Endothelial cell of umbilical vein (primary cell): ENCODE measurements around the gene ARPC2. TPM values are rescaled to one million over a fixed set of nuclear protein-coding genes. Genes with fewer than 3 reads are reported as not detected.

Source experiments
- BruUV-seq: library from RNA; stranded (reverse); fragments of 400-500 nt; replicated peaks from 2 replicates; lab custom pipeline; 2021; lab: Mats Ljungman, UMichigan
- CTCF ChIA-PET: fragments of 300-600, 350-600 bp; sonication (Branson Sonifier 250); formaldehyde crosslinking; loops from one replicate; lab custom pipeline; 2021; ENCODE audit warnings: antibody characterized with exemption, inconsistent platforms; lab: Charles Lee
- POLR2A ChIA-PET: fragments of 300-600, 350-600 bp; sonication (Branson Sonifier 250); formaldehyde crosslinking; loops from one replicate; lab custom pipeline; 2021; ENCODE audit warnings: antibody characterized with exemption, inconsistent platforms; lab: Charles Lee
- DNase-seq: peaks from one replicate; pipeline ENCODE4 v3.0.0-alpha.2; 2011; ENCODE audit warnings: low read depth, low spot score
- FAIRE-seq: peaks from 2 replicates; lab custom pipeline; 2011; peaks lifted over from hg19 to GRCh38; lab: Jason Lieb, UNC
- H2AFZ ChIP-seq: 2 replicates; pipeline ENCODE4 v1.6.0; 2012; ENCODE audit warnings: low read depth, low read length, control low read depth, inconsistent platforms
- H3K27ac ChIP-seq: 2 replicates; pipeline ENCODE4 v1.5.1; 2011; ENCODE audit warnings: low read depth, mild to moderate bottlenecking, control low read depth, low read length, moderate library complexity; ENCODE audit not compliant: insufficient read depth
- H3K27me3 ChIP-seq, 2 experiments: 2 replicates each; pipeline versions ENCODE4 v1.6.0 to v1.6.1; 2011; ENCODE audit warnings: low read length in 2 of 2, mixed read lengths in 1 of 2; ENCODE audit not compliant: control insufficient read depth in 2 of 2, insufficient read depth in 2 of 2
- H3K36me3 ChIP-seq, 2 experiments: 2 replicates in 1 of 2; 3 replicates in 1 of 2; pipeline ENCODE4 v1.5.1; 2011; ENCODE audit warnings: low read length in 2 of 2, mild to moderate bottlenecking in 1 of 2, moderate library complexity in 1 of 2; ENCODE audit not compliant: control insufficient read depth in 2 of 2, insufficient read depth in 2 of 2; ENCODE audit errors: extremely low read depth in 1 of 2
- H3K4me1 ChIP-seq: 3 replicates; pipeline ENCODE4 v1.5.1; 2011; ENCODE audit warnings: mild to moderate bottlenecking, low read length; ENCODE audit not compliant: control insufficient read depth, insufficient read depth; ENCODE audit errors: extremely low read depth
- H3K4me2 ChIP-seq: 2 replicates; pipeline ENCODE4 v1.6.1; 2011; ENCODE audit warnings: low read length, control low read depth, mixed read lengths; ENCODE audit not compliant: insufficient read depth
- H3K4me3 ChIP-seq, 3 experiments: fragments of 200-600 bp in 1 of 3; sonication (generic), shearing (Covaris generic) in 1 of 3; replicated peaks in 1 of 3; 2 replicates each; pipeline ENCODE4 v1.5.1; 2011 to 2016; ENCODE audit warnings: control low read depth in 3 of 3, low read length in 3 of 3, mild to moderate bottlenecking in 2 of 3, inconsistent platforms in 1 of 3, low read depth in 1 of 3, moderate library complexity in 1 of 3; ENCODE audit not compliant: insufficient read depth in 1 of 3
- H3K79me2 ChIP-seq: 2 replicates; pipeline ENCODE4 v1.6.0; 2012; ENCODE audit warnings: low read length, inconsistent platforms; ENCODE audit not compliant: control insufficient read depth, insufficient read depth
- H3K9ac ChIP-seq: replicated peaks from 2 replicates; pipeline ENCODE3; 2011; ENCODE audit warnings: low read length, control low read depth; ENCODE audit not compliant: insufficient read depth; ENCODE audit errors: extremely low read depth
- H3K9me1 ChIP-seq: replicated peaks from 3 replicates; pipeline ENCODE4 v1.6.0; 2011; ENCODE audit warnings: mild to moderate bottlenecking, low read length; ENCODE audit not compliant: control insufficient read depth, insufficient read depth; ENCODE audit errors: extremely low read depth
- H3K9me3 ChIP-seq: replicated peaks from 2 replicates; pipeline ENCODE4 v1.5.1; 2012; ENCODE audit warnings: low read length, inconsistent platforms; ENCODE audit not compliant: control insufficient read depth, insufficient read depth
- H4K20me1 ChIP-seq: replicated peaks from 2 replicates; pipeline ENCODE3; 2011; ENCODE audit warnings: mild to moderate bottlenecking, low read length; ENCODE audit not compliant: control insufficient read depth, insufficient read depth; ENCODE audit errors: extremely low read depth
- CTCF ChIP-seq, 2 donors: IDR thresholded peaks; 1 replicate in 1 of 2; 2 replicates in 1 of 2; pipeline ENCODE4 v1.5.1; 2011; ENCODE audit warnings: low read length in 2 of 2, mild to moderate bottlenecking in 2 of 2, moderate library complexity in 2 of 2, control low read depth in 1 of 2, inconsistent platforms in 1 of 2, low read depth in 1 of 2; ENCODE audit not compliant: insufficient read depth in 1 of 2; ENCODE audit errors: extremely low read depth in 1 of 2
- EZH2 ChIP-seq: IDR thresholded peaks from 2 replicates; pipeline ENCODE4 v1.6.1; 2012; ENCODE audit warnings: borderline replicate concordance, low read depth, mild to moderate bottlenecking, moderate library complexity, low read length, inconsistent platforms; ENCODE audit not compliant: severe bottlenecking
- FOS ChIP-seq: IDR thresholded peaks from 2 replicates; pipeline ENCODE4 v1.6.1; 2011; ENCODE audit warnings: mild to moderate bottlenecking, low read length, moderate library complexity, borderline replicate concordance; ENCODE audit not compliant: insufficient read depth
- GATA2 ChIP-seq: IDR thresholded peaks from 2 replicates; pipeline ENCODE4 v1.7.0; 2011; ENCODE audit warnings: low read depth, mild to moderate bottlenecking, moderate library complexity, mixed read lengths, low read length; ENCODE audit not compliant: insufficient read length, insufficient read depth
- JUN ChIP-seq: IDR thresholded peaks from 2 replicates; pipeline ENCODE4 v1.6.1; 2011; ENCODE audit warnings: borderline replicate concordance, low read depth; ENCODE audit not compliant: insufficient read length, insufficient read depth
- POLR2A ChIP-seq: IDR thresholded peaks from 2 replicates; pipeline ENCODE4 v1.6.1; 2012; ENCODE audit warnings: low read depth, mild to moderate bottlenecking, control low read depth, low read length
- POLR2AphosphoS5 ChIP-seq: IDR thresholded peaks from 2 replicates; pipeline ENCODE4 v1.6.1; 2012; ENCODE audit warnings: low read depth, mild to moderate bottlenecking, control low read depth, low read length, moderate library complexity; ENCODE audit not compliant: insufficient read depth
- dilution Hi-C: fragments of 300-500 bp; cut with MboI; formaldehyde crosslinking; loops from one replicate; pipeline ENCODE4 v1.15.0; 2019; ENCODE audit warnings: low sequenced_read_pairs; ENCODE audit not compliant: extremely low pct_ligation_motif_present
- intact Hi-C: fragments of 100-400 bp; cut with micrococcal nuclease; formaldehyde crosslinking; loops from one replicate; pipeline ENCODE4 v1.10.0; 2022
- polyA plus RNA-seq, 4 experiments: library from polyadenylated mRNA; depleted of rRNA in 3 of 4; stranded (reverse) in 3 of 4; unstranded in 1 of 4; fragments of >200 nt; gene quantifications; 2 replicates each; pipeline versions ENCODE4 v1.2.1 to v1.2.3, GENCODE V29; 2011 to 2012; ENCODE audit warnings: missing spikeins in 1 of 4
- total RNA-seq: library from RNA; stranded (reverse); gene quantifications from 2 replicates; pipeline ENCODE4 v1.2.3, GENCODE V29; 2021

Gene ARPC2
- total and polyA plus RNA-seq, 2 donors (not counting 3 experiments of a cell fraction or from before 2014, with no cell fraction given): 417 to 455 TPM

GRCh38 chr2:218271865-218272530 lies 55.0 kb downstream of the ARPC2 start:
- no peaks in the 10 kb centered on the region for H3K27me3 ChIP-seq
- dilution Hi-C loops (no loop called here), intact Hi-C loops (loop anchor here (1.0 to 5.0 kb wide), 7 partner anchors 15 to 375 kb away; partner anchors contain the start of genes CATIP and TMBIM1)
- H3K4me3 ChIP-seq: no peak overlapping the region
- no peak overlapping the region for H3K27ac ChIP-seq
- BruUV-seq: no TSS peak
- peaks cover 14 to 41% of the 10 kb centered on the region in 2 experiments for H3K36me3 ChIP-seq
- H4K20me1 ChIP-seq: no peaks in the 10 kb centered on the region
- peaks cover 7% of the 10 kb centered on the region for H3K79me2 ChIP-seq
- ChIA-PET CTCF (interaction anchor here (0.7 to 7.0 kb wide), 12 partner anchors 13 to 575 kb away, joined by 3 to 99 read pairs (median 8); partner anchors contain the start of genes CATIP, CTDSP1 and TMBIM1), POLR2A (interaction anchor here (1.0 to 2.1 kb wide), 4 partner anchors 11 to 24 kb away, joined by 3 to 9 read pairs (median 4); no protein-coding TSS in a partner anchor)
- H3K4me1 ChIP-seq: peaks cover 19% of the 10 kb centered on the region
- H3K9me3 ChIP-seq: no peaks in the 10 kb centered on the region
- H3K9me1 ChIP-seq: no peaks in the 10 kb centered on the region
- H3K9ac ChIP-seq: no peak overlapping the region
- DNase-seq (no peak), FAIRE-seq (no peak)
- H2AFZ ChIP-seq: no peak overlapping the region
- no peak overlapping the region for H3K4me2 ChIP-seq
- TF ChIP-seq FOS (no peak), EZH2 (no peak), GATA2 (no peak), POLR2AphosphoS5 (no peak), POLR2A (no peak)

- H3K9ac ChIP-seq: no peak overlapping the region
- DNase-seq (peak; percentile 85), FAIRE-seq (peak; percentile 97)
- POLR2A ChIA-PET: interaction anchor here (1.0 to 2.1 kb wide), 4 partner anchors 10 to 23 kb away, joined by 3 to 9 read pairs (median 5); no protein-coding TSS in a partner anchor
- dilution Hi-C loops (no loop called here), intact Hi-C loops (loop anchor here (1.0 to 5.0 kb wide), 6 partner anchors 15 to 375 kb away; partner anchors contain the start of genes CATIP and TMBIM1)
- no peaks in the 10 kb centered on the region for H3K9me1 ChIP-seq
- H3K4me2 ChIP-seq: no peak overlapping the region
- no peaks in the 10 kb centered on the region for H3K27me3 ChIP-seq
- H3K36me3 ChIP-seq: peaks cover 14 to 41% of the 10 kb centered on the region in 2 experiments
- no peak overlapping the region for H3K4me3 ChIP-seq
- CTCF ChIA-PET: interaction anchor here (0.5 to 7.0 kb wide), 20 partner anchors 10 to 575 kb away, joined by 3 to 99 read pairs (median 6); partner anchors contain the start of genes CATIP and TMBIM1
- no peak overlapping the region for H2AFZ ChIP-seq
- H3K27ac ChIP-seq: no peak overlapping the region
- TF ChIP-seq POLR2A (peak; percentile 56), JUN (no peak), FOS (no peak), GATA2 (no peak), POLR2AphosphoS5 (peak; percentile 55), EZH2 (no peak), CTCF (IDR thresholded peaks at IDR 0.05; ENCODE audit: extremely low read depth in 1 of 2, insufficient read depth in 1 of 2, low read depth in 1 of 2, low read length in 2 of 2) (peak; percentile 77 to 92)
- H3K79me2 ChIP-seq: peaks cover 7% of the 10 kb centered on the region
- no peaks in the 10 kb centered on the region for H3K9me3 ChIP-seq
- H4K20me1 ChIP-seq: no peaks in the 10 kb centered on the region
- peaks cover 19% of the 10 kb centered on the region for H3K4me1 ChIP-seq
- BruUV-seq: no TSS peak
Measured at GRCh38 chr2:218272531-218273212, 55.7 kb downstream of the ARPC2 start.
